OCI-LY1 (cell line): Measurements from ENCODE around the gene HBA1.
"Not testable (repeated sequence)": the region's sequence is repeated elsewhere in the genome, so short reads cannot be mapped to it uniquely, and the experiment has no call there.

Source experiments
- H2AFZ ChIP-seq: fragments of 200-600 bp; sonication (generic), shearing (Covaris generic); 2 replicates; pipeline ENCODE4 v1.6.0; 2014; ENCODE audit warnings: antibody characterized with exemption, mild to moderate bottlenecking, low read length
- H3F3A ChIP-seq: fragments of 200-600 bp; sonication (generic), shearing (Covaris generic); 2 replicates; pipeline ENCODE4 v1.6.0; 2014; ENCODE audit warnings: mild to moderate bottlenecking, antibody characterized with exemption, low read length, moderate library complexity; ENCODE audit not compliant: insufficient read depth
- H3K27ac ChIP-seq: fragments of 200-600 bp; sonication (generic); 2 replicates; pipeline ENCODE4 v1.5.1; 2014; ENCODE audit warnings: low read length, mixed run types, mild to moderate bottlenecking, low read depth; ENCODE audit not compliant: poor library complexity, severe bottlenecking
- H3K27me3 ChIP-seq: fragments of 200-600 bp; sonication (generic); 2 replicates; pipeline ENCODE4 v1.6.0; 2014; ENCODE audit warnings: antibody characterized with exemption, mild to moderate bottlenecking, low read length, moderate library complexity; ENCODE audit not compliant: insufficient read depth
- H3K36me3 ChIP-seq: fragments of 200-600 bp; sonication (generic); 2 replicates; pipeline ENCODE4 v1.6.1; 2014; ENCODE audit warnings: mild to moderate bottlenecking, antibody characterized with exemption, low read length, moderate library complexity, mixed read lengths; ENCODE audit not compliant: insufficient read depth
- H3K4me1 ChIP-seq: fragments of 200-600 bp; sonication (generic); 2 replicates; pipeline ENCODE4 v1.5.1; 2014; ENCODE audit warnings: mild to moderate bottlenecking, low read length, moderate library complexity; ENCODE audit not compliant: insufficient read depth, severe bottlenecking
- H3K4me2 ChIP-seq: fragments of 200-600 bp; sonication (generic), shearing (Covaris generic); 2 replicates; pipeline ENCODE4 v1.6.1; 2014; ENCODE audit warnings: low read length
- H3K4me3 ChIP-seq: fragments of 200-600 bp; sonication (generic); 2 replicates; pipeline ENCODE4 v1.5.1; 2014; ENCODE audit warnings: low read length, low read depth, mild to moderate bottlenecking, mixed read lengths; ENCODE audit not compliant: poor library complexity, severe bottlenecking
- H3K79me2 ChIP-seq: fragments of 200-600 bp; shearing (Covaris generic); 2 replicates; pipeline ENCODE4 v1.6.1; 2016; ENCODE audit warnings: mixed run types, low read length, mixed read lengths; ENCODE audit not compliant: insufficient read depth
- H3K9ac ChIP-seq: fragments of 200-600 bp; sonication (generic), shearing (Covaris generic); 2 replicates; pipeline ENCODE4 v1.6.1; 2014; ENCODE audit warnings: mild to moderate bottlenecking, low read length, mixed read lengths
- H3K9me2 ChIP-seq: fragments of 200-600 bp; sonication (generic), shearing (Covaris generic); 2 replicates; pipeline ENCODE4 v1.6.1; 2014; ENCODE audit warnings: low read depth, mild to moderate bottlenecking, low read length, mixed read lengths
- H3K9me3 ChIP-seq: fragments of 200-600 bp; shearing (Covaris generic); 2 replicates; pipeline ENCODE4 v1.6.1; 2014; ENCODE audit warnings: low read length, mixed read lengths
- H4K20me1 ChIP-seq: fragments of 200-600 bp; sonication (generic), shearing (Covaris generic); 2 replicates; pipeline ENCODE4 v1.6.0; 2016; ENCODE audit warnings: mild to moderate bottlenecking, low read length; ENCODE audit not compliant: insufficient read depth
- CTCF ChIP-seq: fragments of 200-600 bp; sonication (generic), shearing (Covaris generic); IDR thresholded peaks from 2 replicates; pipeline ENCODE4 v1.5.1; 2017; ENCODE audit warnings: mild to moderate bottlenecking, antibody characterized with exemption, low read length, moderate library complexity, mixed read lengths
- EZH2 ChIP-seq: fragments of 200-600 bp; sonication (generic), shearing (Covaris generic); IDR thresholded peaks from 2 replicates; pipeline ENCODE4 v1.8.0; 2017; ENCODE audit warnings: borderline replicate concordance, mixed run types, mild to moderate bottlenecking, antibody characterized with exemption, low read length, moderate library complexity, mixed read lengths

HBA1 gene

GRCh38 chr16:211631-212180, 35.2 kb downstream of the HBA1 start:
- not testable (repeated sequence) for H3K79me2 ChIP-seq, H3K27ac ChIP-seq, H4K20me1 ChIP-seq, H3F3A ChIP-seq, H3K4me1 ChIP-seq, H3K27me3 ChIP-seq, H3K4me2 ChIP-seq, H3K9me2 ChIP-seq, H3K4me3 ChIP-seq, H3K9ac ChIP-seq, H2AFZ ChIP-seq, H3K9me3 ChIP-seq
- peaks cover 94% of the 10 kb centered on the region for H3K36me3 ChIP-seq

- H3K4me1 ChIP-seq: no peaks in the 10 kb centered on the region
- no peaks in the 10 kb centered on the region for H3F3A ChIP-seq
- H3K4me3 ChIP-seq: no peak overlapping the region
- H3K27me3 ChIP-seq: no peaks in the 10 kb centered on the region
- no peaks in the 10 kb centered on the region for H4K20me1 ChIP-seq
- H3K36me3 ChIP-seq: peaks cover 92% of the 10 kb centered on the region
- no peak overlapping the region for H3K27ac ChIP-seq
- H3K9ac ChIP-seq: no peak overlapping the region
- H3K9me3 ChIP-seq: no peaks in the 10 kb centered on the region
- no peak overlapping the region for H3K4me2 ChIP-seq
- no peaks in the 10 kb centered on the region; the same call in 1 of the 2 replicates for H3K79me2 ChIP-seq
- H2AFZ ChIP-seq: no peak overlapping the region
- H3K9me2 ChIP-seq: no peaks in the 10 kb centered on the region
- no peak for TF ChIP-seq EZH2
- TF ChIP-seq CTCF: no peak
These were observed 36.5 kb downstream of the HBA1 start for GRCh38 chr16:212999-213398.

- Histone ChIP-seq H3K4me3 (no peak overlapping the region), H3K36me3 (peaks cover 88% of the 10 kb centered on the region), H3K9me3 (no peaks in the 10 kb centered on the region), H4K20me1 (no peaks in the 10 kb centered on the region), H3K27me3 (no peaks in the 10 kb centered on the region), H3K9me2 (no peaks in the 10 kb centered on the region), H3K4me2 (no peak overlapping the region), H2AFZ (no peak overlapping the region), H3F3A (no peaks in the 10 kb centered on the region), H3K4me1 (no peaks in the 10 kb centered on the region), H3K9ac (no peak overlapping the region), H3K27ac (no peak overlapping the region), H3K79me2 (no peaks in the 10 kb centered on the region; the same call in 1 of the 2 replicates)
- TF ChIP-seq CTCF (no peak), EZH2 (no peak)
These were observed 43.5 kb downstream of the HBA1 start for GRCh38 chr16:220021-220420.
